ENCODE data around the gene ZNF649. TPM values are rescaled to one million over a fixed set of nuclear protein-coding genes. Genes with fewer than 3 reads are reported as not detected.
A peak's percentile ranks its signal among the peaks of the same experiment; 100 is the strongest.

Gene ZNF649
- total and polyA plus RNA-seq, 2 of the 13 experiments (the other 11 are each of a cell fraction or from before 2014, with no cell fraction given) = 3.0 to 13.4 TPM

DNA sequence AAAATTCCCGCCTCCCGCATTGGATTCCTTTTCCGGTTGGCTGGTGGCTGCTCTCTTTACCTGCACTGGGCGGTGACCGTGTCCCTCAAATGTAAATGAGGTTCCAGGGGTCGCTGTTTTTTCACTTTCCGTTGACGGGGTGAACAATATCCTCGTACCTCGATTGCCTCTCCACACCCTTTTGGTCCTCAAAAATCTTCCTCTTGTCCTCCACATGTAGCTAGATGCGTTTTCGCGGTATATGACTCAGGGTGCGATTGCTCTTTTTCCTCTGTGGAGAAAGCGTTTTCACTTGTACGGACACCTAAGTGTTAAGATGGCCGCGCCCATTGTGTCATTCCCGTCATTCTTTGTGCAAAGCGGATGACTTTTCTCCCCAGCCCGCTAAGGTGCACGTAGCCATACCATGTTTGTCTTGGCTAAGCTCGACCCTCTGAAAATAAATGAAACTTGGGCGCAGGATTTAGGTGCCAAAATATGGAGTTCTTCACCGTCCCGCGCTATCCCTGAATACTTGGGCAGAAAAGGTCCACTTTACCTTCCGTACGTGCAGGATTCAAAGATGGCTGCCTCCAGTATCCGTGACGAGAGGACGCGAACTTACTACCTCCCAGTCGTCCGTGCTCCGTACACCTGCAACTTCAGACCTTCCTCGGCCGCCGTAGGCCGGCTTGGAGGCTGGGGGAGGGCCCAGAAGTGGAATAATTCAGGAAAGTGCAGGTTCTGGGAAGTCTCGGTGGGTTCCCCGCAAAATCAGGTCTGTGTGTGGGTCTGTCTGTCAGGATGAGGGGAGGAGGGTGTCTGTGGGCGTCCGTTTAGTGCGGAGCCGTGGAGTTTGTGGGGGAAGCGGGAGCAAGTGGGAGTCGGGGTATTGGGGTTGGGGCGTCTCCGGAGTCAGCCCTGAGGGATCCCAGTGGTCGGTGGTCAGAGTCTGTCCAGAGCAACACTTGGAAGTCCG, 22.2 kb upstream of the ZNF649 start, which contains the start of gene ZNF613 (continued):
- TF ChIP-seq DNMT3B (CRISPR knock-in tag; conservative IDR thresholded peaks at IDR 0.05) (no peak), SIN3B (IDR thresholded peaks at IDR 0.05; ENCODE audit: low read length) (0 out of 2 replicates have a peak, but pooled peaks have one; percentile 48), BORCS8-MEF2B (CRISPR knock-in tag; IDR thresholded peaks at IDR 0.05) (peak; percentile 68), FOSL2 (CRISPR knock-in tag; IDR thresholded peaks at IDR 0.05) (peak; percentile 17; the same call in 1 of the 2 replicates), ZNF232 (CRISPR knock-in tag; IDR thresholded peaks at IDR 0.05; ENCODE audit: borderline replicate concordance) (no peak; the same call in 1 of the 2 replicates), NFATC3 (CRISPR knock-in tag; IDR thresholded peaks at IDR 0.05) (no peak), CCDC6 (CRISPR knock-in tag; IDR thresholded peaks at IDR 0.05) (no peak), ZNF703 (CRISPR knock-in tag; IDR thresholded peaks at IDR 0.05; ENCODE audit: borderline replicate concordance) (no peak)
- TF ChIP-seq, protein P1, sequence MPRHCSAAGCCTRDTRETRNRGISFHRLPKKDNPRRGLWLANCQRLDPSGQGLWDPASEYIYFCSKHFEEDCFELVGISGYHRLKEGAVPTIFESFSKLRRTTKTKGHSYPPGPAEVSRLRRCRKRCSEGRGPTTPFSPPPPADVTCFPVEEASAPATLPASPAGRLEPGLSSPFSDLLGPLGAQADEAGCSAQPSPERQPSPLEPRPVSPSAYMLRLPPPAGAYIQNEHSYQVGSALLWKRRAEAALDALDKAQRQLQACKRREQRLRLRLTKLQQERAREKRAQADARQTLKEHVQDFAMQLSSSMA (CRISPR knock-in tag; IDR thresholded peaks at IDR 0.05) = no peak
- TF ChIP-seq, protein P2, sequence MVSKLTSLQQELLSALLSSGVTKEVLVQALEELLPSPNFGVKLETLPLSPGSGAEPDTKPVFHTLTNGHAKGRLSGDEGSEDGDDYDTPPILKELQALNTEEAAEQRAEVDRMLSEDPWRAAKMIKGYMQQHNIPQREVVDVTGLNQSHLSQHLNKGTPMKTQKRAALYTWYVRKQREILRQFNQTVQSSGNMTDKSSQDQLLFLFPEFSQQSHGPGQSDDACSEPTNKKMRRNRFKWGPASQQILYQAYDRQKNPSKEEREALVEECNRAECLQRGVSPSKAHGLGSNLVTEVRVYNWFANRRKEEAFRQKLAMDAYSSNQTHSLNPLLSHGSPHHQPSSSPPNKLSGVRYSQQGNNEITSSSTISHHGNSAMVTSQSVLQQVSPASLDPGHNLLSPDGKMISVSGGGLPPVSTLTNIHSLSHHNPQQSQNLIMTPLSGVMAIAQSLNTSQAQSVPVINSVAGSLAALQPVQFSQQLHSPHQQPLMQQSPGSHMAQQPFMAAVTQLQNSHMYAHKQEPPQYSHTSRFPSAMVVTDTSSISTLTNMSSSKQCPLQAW (CRISPR knock-in tag; IDR thresholded peaks at IDR 0.05) = peak; percentile 42; the same call in 1 of the 2 replicates
- TF ChIP-seq, protein P3, sequence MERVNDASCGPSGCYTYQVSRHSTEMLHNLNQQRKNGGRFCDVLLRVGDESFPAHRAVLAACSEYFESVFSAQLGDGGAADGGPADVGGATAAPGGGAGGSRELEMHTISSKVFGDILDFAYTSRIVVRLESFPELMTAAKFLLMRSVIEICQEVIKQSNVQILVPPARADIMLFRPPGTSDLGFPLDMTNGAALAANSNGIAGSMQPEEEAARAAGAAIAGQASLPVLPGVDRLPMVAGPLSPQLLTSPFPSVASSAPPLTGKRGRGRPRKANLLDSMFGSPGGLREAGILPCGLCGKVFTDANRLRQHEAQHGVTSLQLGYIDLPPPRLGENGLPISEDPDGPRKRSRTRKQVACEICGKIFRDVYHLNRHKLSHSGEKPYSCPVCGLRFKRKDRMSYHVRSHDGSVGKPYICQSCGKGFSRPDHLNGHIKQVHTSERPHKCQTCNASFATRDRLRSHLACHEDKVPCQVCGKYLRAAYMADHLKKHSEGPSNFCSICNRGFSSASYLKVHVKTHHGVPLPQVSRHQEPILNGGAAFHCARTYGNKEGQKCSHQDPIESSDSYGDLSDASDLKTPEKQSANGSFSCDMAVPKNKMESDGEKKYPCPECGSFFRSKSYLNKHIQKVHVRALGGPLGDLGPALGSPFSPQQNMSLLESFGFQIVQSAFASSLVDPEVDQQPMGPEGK (CRISPR knock-in tag; IDR thresholded peaks at IDR 0.05) = peak; percentile 35; the same call in 1 of the 2 replicates
- TF ChIP-seq, protein P4, sequence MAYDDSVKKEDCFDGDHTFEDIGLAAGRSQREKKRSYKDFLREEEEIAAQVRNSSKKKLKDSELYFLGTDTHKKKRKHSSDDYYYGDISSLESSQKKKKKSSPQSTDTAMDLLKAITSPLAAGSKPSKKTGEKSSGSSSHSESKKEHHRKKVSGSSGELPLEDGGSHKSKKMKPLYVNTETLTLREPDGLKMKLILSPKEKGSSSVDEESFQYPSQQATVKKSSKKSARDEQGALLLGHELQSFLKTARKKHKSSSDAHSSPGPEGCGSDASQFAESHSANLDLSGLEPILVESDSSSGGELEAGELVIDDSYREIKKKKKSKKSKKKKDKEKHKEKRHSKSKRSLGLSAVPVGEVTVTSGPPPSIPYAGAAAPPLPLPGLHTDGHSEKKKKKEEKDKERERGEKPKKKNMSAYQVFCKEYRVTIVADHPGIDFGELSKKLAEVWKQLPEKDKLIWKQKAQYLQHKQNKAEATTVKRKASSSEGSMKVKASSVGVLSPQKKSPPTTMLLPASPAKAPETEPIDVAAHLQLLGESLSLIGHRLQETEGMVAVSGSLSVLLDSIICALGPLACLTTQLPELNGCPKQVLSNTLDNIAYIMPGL (CRISPR knock-in tag; IDR thresholded peaks at IDR 0.05; ENCODE audit: borderline replicate concordance in 1 of 2, low read depth in 1 of 2) = peak; percentile 19 to 74; a peak in 1 of 4 replicates
- TF ChIP-seq, protein P5, sequence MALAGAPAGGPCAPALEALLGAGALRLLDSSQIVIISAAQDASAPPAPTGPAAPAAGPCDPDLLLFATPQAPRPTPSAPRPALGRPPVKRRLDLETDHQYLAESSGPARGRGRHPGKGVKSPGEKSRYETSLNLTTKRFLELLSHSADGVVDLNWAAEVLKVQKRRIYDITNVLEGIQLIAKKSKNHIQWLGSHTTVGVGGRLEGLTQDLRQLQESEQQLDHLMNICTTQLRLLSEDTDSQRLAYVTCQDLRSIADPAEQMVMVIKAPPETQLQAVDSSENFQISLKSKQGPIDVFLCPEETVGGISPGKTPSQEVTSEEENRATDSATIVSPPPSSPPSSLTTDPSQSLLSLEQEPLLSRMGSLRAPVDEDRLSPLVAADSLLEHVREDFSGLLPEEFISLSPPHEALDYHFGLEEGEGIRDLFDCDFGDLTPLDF (CRISPR knock-in tag; IDR thresholded peaks at IDR 0.05) = 0 out of 2 replicates have a peak, but pooled peaks have one; percentile 12
- TF ChIP-seq, protein P6, sequence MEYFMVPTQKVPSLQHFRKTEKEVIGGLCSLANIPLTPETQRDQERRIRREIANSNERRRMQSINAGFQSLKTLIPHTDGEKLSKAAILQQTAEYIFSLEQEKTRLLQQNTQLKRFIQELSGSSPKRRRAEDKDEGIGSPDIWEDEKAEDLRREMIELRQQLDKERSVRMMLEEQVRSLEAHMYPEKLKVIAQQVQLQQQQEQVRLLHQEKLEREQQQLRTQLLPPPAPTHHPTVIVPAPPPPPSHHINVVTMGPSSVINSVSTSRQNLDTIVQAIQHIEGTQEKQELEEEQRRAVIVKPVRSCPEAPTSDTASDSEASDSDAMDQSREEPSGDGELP (IDR thresholded peaks at IDR 0.05; ENCODE audit: borderline replicate concordance, low read depth) = 0 out of 2 replicates have a peak, but pooled peaks have one; percentile 23
- TF ChIP-seq, protein P7, sequence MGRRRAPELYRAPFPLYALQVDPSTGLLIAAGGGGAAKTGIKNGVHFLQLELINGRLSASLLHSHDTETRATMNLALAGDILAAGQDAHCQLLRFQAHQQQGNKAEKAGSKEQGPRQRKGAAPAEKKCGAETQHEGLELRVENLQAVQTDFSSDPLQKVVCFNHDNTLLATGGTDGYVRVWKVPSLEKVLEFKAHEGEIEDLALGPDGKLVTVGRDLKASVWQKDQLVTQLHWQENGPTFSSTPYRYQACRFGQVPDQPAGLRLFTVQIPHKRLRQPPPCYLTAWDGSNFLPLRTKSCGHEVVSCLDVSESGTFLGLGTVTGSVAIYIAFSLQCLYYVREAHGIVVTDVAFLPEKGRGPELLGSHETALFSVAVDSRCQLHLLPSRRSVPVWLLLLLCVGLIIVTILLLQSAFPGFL (CRISPR knock-in tag; IDR thresholded peaks at IDR 0.05) = no peak
